GM12878 (cell line): Measurements from ENCODE around the gene TEKT2. TPM values are rescaled to one million over a fixed set of nuclear protein-coding genes. Genes with fewer than 3 reads are reported as not detected.

Experiments
- ATAC-seq: fragments of 200-7000 bp; cut with Tn5 transposase; 3 replicates; pipeline ENCODE4 v1.9.1; 2020; ENCODE audit warnings: mild to moderate bottlenecking, moderate library complexity
- BruUV-seq: library from RNA; stranded (reverse); fragments of 400-500 nt; replicated peaks from 2 replicates; lab custom pipeline; 2021; lab: Mats Ljungman, UMichigan
- CTCF ChIA-PET: fragments of 300-600 bp; sonication (Branson Sonifier 250); formaldehyde crosslinking; extraction: SDS; loops from one replicate; lab custom pipeline; 2021; ENCODE audit warnings: inconsistent platforms; lab: Yijun Ruan, JAX
- POLR2A ChIA-PET: fragments of 350-600 bp; formaldehyde crosslinking; extraction: SDS; loops from one replicate; lab custom pipeline; 2021; ENCODE audit warnings: inconsistent platforms; lab: Charles Lee
- RAD21 ChIA-PET: fragments of 300-600 bp; sonication (Branson Sonifier 250); formaldehyde crosslinking; loops from one replicate; lab custom pipeline; 2023; ENCODE audit warnings: antibody characterized with exemption; ENCODE audit not compliant: unreplicated experiment; lab: Charles Lee
- SMC1A ChIA-PET: fragments of 300-600 bp; sonication (Branson Sonifier 250); formaldehyde crosslinking; loops from one replicate; lab custom pipeline; 2023; ENCODE audit not compliant: unreplicated experiment, uncharacterized antibody; lab: Charles Lee
- DNase-seq: peaks from one replicate; pipeline ENCODE4 v3.0.0-alpha.2; 2011; ENCODE audit warnings: low read depth, low spot score
- FAIRE-seq: peaks from 3 replicates; lab custom pipeline; 2011; peaks lifted over from hg19 to GRCh38; lab: Jason Lieb, UNC
- H2AFZ ChIP-seq: 2 replicates; pipeline ENCODE4 v1.6.0; 2011; ENCODE audit warnings: low read depth, low read length, control low read depth; ENCODE audit not compliant: control insufficient read depth
- H3K27ac ChIP-seq: 2 replicates; pipeline ENCODE4 v1.5.1; 2011; ENCODE audit warnings: control low read depth; ENCODE audit not compliant: control insufficient read depth, insufficient read depth
- H3K27me3 ChIP-seq, 2 experiments: replicated peaks in 1 of 2; 2 replicates each; pipeline versions ENCODE4 v1.6.0 to v1.6.1; 2011; ENCODE audit warnings: low read length in 1 of 2; ENCODE audit not compliant: control insufficient read depth in 2 of 2, insufficient read depth in 2 of 2
- H3K36me3 ChIP-seq, 2 experiments: 2 replicates each; pipeline ENCODE4 v1.5.1; 2011; ENCODE audit warnings: low read length in 1 of 2; ENCODE audit not compliant: control insufficient read depth in 2 of 2, insufficient read depth in 2 of 2
- H3K4me1 ChIP-seq: 2 replicates; pipeline ENCODE4 v1.6.1; 2011; ENCODE audit warnings: mild to moderate bottlenecking, low read length, moderate library complexity, mixed read lengths; ENCODE audit not compliant: control insufficient read depth, insufficient read depth
- H3K4me2 ChIP-seq: 2 replicates; pipeline ENCODE4 v1.6.0; 2011; ENCODE audit warnings: control low read depth; ENCODE audit not compliant: control insufficient read depth, insufficient read depth
- H3K4me3 ChIP-seq: fragments of 200-600 bp; sonication (generic); 2 replicates; pipeline ENCODE4 v1.5.1; 2016
- H3K79me2 ChIP-seq: 2 replicates; pipeline ENCODE4 v1.6.0; 2011; ENCODE audit warnings: low read length; ENCODE audit not compliant: control insufficient read depth, insufficient read depth
- H3K9ac ChIP-seq: 2 replicates; pipeline ENCODE4 v1.8.0; 2011; ENCODE audit warnings: low read length, control low read depth, mixed read lengths; ENCODE audit not compliant: control insufficient read depth, insufficient read depth
- H3K9me3 ChIP-seq: replicated peaks from 3 replicates; pipeline ENCODE4 v1.5.1; 2011; ENCODE audit warnings: mild to moderate bottlenecking, low read length; ENCODE audit not compliant: control insufficient read depth, insufficient read depth
- H4K20me1 ChIP-seq: 2 replicates; pipeline ENCODE4 v1.6.0; 2011; ENCODE audit not compliant: control insufficient read depth, insufficient read depth
- NR2C2 ChIP-seq: IDR thresholded peaks from 2 replicates; pipeline ENCODE4 v1.6.1; 2011; ENCODE audit warnings: borderline replicate concordance, low read depth; ENCODE audit not compliant: control insufficient read depth, insufficient read length
- ZNF622 ChIP-seq: fragments of 450-650 bp; IDR thresholded peaks from 2 replicates; pipeline ENCODE4 v1.6.1; 2017; ENCODE audit warnings: mild to moderate bottlenecking, inconsistent platforms
- WGBS: methylation state at CpG from one replicate; pipeline ENCODE4 v1.1.6; 2016; ENCODE audit warnings: low lambda C conversion rate; ENCODE audit not compliant: insufficient replicate concordance, insufficient coverage; ENCODE audit errors: missing lambda C conversion rate; 5-methylcytosine and 5-hydroxymethylcytosine counted together
- in situ Hi-C: fragments of 300-500 bp; cut with MboI; formaldehyde crosslinking; loops from 9 replicates; pipeline ENCODE4 v1.14.3; 2018; ENCODE audit warnings: mixed read lengths
- intact Hi-C: fragments of 100-400 bp; cut with micrococcal nuclease; formaldehyde crosslinking; loops from one replicate; pipeline ENCODE4 v1.14.2; 2022; ENCODE audit not compliant: unreplicated experiment
- polyA plus RNA-seq, 11 experiments: library from polyadenylated mRNA; depleted of rRNA in 4 of 11; unstranded in 6 of 11; stranded (reverse) in 5 of 11; fragments of >200 nt; fragmentation: Nextera tagmentation in 4 of 11; fragmentation: Illumina TruSeq in 1 of 11; extraction: Ambion mirVana in 4 of 11; extraction: Trizol in 1 of 11; gene quantifications; 1 replicate in 1 of 11; 2 replicates in 10 of 11; pipeline versions ENCODE4 v1.2.1 to v1.2.3, GENCODE V29; 2011 to 2016; ENCODE audit warnings: inconsistent platforms in 2 of 11, missing spikeins in 2 of 11, low read depth in 1 of 11
- total RNA-seq, 4 experiments: library from RNA; depleted of rRNA in 3 of 4; stranded (reverse); fragments of >200 nt in 3 of 4; fragmentation: Illumina TruSeq in 1 of 4; extraction: Trizol in 1 of 4; gene quantifications; 2 replicates each; pipeline versions ENCODE4 v1.2.1 to v1.2.3, GENCODE V29; 2013 to 2021
- TF ChIP-seq, protein P1 (sequence below): fragments of 450-650 bp; IDR thresholded peaks from 2 replicates; pipeline ENCODE4 v1.6.1; 2017; ENCODE audit warnings: mild to moderate bottlenecking
- TF ChIP-seq, protein P2 (sequence below): fragments of 150-350 bp; IDR thresholded peaks from 2 replicates; pipeline ENCODE4 v1.6.1; 2016; ENCODE audit warnings: low read depth, low read length

Gene TEKT2
- total and polyA plus RNA-seq, 10 of the 15 experiments (the other 5 are each of a cell fraction or from before 2014, with no cell fraction given) = 0.07 to 0.13 TPM; not detected in 8

DNA sequence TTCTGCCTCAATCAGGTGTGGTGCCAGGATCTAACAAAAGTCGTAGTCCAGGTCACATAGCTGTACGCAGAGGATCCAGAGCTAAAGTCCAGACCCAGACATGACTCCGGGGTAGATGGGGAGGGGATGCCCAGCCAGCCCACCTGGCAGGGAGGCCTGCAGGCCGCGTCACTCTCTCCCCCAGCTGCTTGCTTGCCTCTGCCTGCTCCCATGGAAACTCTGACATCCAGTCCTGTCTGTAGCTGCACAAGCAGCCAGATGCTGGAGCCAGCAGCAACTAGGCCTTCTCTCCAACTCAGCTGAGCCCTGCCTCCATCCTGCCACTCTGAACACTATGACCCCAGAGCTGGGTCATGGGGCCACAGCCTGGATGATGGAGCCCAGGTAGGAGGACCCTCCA is 33.0 kb downstream of the TEKT2 start:
- H3K4me1 ChIP-seq = no peaks in the 10 kb centered on the region
- no peak overlapping the region for H2AFZ ChIP-seq
- POLR2A ChIA-PET = no interaction called here
- FAIRE-seq (no peak), ATAC-seq (no peak), DNase-seq (no peak)
- no TSS peak for BruUV-seq
- no peaks in the 10 kb centered on the region for H3K9me3 ChIP-seq
- in situ Hi-C loops (no loop called here), intact Hi-C loops (no loop called here)
- H3K4me2 ChIP-seq = no peak overlapping the region
- RAD21 ChIA-PET = interaction anchor here (0.9 to 1.3 kb wide), 3 partner anchors 14 to 71 kb away, joined by 3 to 4 read pairs (median 3); no protein-coding TSS in a partner anchor
- H3K4me3 ChIP-seq = no peak overlapping the region
- H3K79me2 ChIP-seq = no peaks in the 10 kb centered on the region
- H3K9ac ChIP-seq = no peak overlapping the region
- no peaks in the 10 kb centered on the region for H3K36me3 ChIP-seq
- H4K20me1 ChIP-seq = no peaks in the 10 kb centered on the region
- WGBS = 51% methylated on average over 5 of the region's 5 CpGs
- SMC1A ChIA-PET = interaction anchor here (1.0 kb wide), 1 partner anchor 18 kb away, joined by 3 read pairs; no protein-coding TSS in a partner anchor
- no peaks in the 10 kb centered on the region; a peak in 2 of 4 replicates for H3K27me3 ChIP-seq
- H3K27ac ChIP-seq = no peak overlapping the region
- TF ChIP-seq, protein P1, sequence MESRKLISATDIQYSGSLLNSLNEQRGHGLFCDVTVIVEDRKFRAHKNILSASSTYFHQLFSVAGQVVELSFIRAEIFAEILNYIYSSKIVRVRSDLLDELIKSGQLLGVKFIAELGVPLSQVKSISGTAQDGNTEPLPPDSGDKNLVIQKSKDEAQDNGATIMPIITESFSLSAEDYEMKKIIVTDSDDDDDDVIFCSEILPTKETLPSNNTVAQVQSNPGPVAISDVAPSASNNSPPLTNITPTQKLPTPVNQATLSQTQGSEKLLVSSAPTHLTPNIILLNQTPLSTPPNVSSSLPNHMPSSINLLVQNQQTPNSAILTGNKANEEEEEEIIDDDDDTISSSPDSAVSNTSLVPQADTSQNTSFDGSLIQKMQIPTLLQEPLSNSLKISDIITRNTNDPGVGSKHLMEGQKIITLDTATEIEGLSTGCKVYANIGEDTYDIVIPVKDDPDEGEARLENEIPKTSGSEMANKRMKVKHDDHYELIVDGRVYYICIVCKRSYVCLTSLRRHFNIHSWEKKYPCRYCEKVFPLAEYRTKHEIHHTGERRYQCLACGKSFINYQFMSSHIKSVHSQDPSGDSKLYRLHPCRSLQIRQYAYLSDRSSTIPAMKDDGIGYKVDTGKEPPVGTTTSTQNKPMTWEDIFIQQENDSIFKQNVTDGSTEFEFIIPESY = no peak
- CTCF ChIA-PET = interaction anchor here (1.0 kb wide), 1 partner anchor 18 kb away, joined by 4 read pairs; no protein-coding TSS in a partner anchor

DNA sequence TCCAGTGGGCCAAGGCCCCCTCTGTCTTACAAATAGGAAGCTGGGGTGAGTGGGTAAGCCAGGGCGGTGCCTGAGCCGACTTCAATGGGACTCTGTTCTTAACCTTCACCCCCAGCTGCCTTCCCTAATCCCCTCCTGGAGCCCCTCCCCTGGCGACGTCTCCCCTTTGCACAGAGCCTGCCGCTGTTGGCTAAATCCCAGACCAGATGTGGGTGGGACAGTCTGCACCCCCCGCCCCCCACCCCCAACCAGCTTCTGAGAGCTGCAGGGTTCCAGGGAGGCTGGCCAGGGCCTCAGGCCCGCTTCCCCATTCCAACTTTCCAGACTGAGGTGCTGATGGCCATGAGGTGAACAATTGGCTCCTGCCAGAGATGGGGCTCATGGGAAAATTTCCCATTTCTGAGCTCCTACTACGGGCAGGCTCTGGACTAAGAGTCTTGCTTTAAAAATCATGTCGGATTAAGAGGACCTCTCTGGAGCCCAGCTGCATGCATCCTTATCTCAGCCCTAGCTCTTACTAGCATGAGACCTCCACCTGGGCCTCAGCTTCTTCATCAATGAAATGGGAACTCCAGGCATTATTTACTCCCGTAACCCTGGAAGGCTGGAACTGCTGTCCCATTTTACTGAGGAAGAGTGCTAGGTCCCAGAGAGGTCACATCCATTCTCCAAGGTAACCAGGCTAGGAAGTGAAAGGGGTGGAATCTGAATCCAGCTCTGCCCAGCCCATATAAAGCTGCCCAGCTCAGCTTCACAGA is 34.7 kb downstream of the TEKT2 start:
- intact Hi-C loops = no loop called here
- no TSS peak for BruUV-seq
- in situ Hi-C loops = no loop called here
- DNase-seq (no peak), ATAC-seq (no peak), FAIRE-seq (no peak)
- CTCF ChIA-PET = interaction anchor here (1.3 to 1.9 kb wide), 3 partner anchors 11 to 16 kb away, joined by 3 to 8 read pairs (median 4); no protein-coding TSS in a partner anchor
- Histone ChIP-seq H3K27ac (no peak overlapping the region), H3K9ac (no peak overlapping the region), H4K20me1 (no peaks in the 10 kb centered on the region), H3K4me3 (no peak overlapping the region), H3K36me3 (no peaks in the 10 kb centered on the region), H3K79me2 (no peaks in the 10 kb centered on the region), H3K27me3 (no peaks in the 10 kb centered on the region; a peak in 3 of 4 replicates), H2AFZ (no peak overlapping the region), H3K4me2 (no peak overlapping the region), H3K9me3 (no peaks in the 10 kb centered on the region), H3K4me1 (peaks cover 9% of the 10 kb centered on the region)
- SMC1A ChIA-PET = interaction anchor here (0.6 to 1.2 kb wide), 3 partner anchors 16 to 25 kb away, joined by 3 read pairs; no protein-coding TSS in a partner anchor
- POLR2A ChIA-PET = no interaction called here
- TF ChIP-seq ZNF622 (no peak), NR2C2 (no peak)
- TF ChIP-seq, protein P2, sequence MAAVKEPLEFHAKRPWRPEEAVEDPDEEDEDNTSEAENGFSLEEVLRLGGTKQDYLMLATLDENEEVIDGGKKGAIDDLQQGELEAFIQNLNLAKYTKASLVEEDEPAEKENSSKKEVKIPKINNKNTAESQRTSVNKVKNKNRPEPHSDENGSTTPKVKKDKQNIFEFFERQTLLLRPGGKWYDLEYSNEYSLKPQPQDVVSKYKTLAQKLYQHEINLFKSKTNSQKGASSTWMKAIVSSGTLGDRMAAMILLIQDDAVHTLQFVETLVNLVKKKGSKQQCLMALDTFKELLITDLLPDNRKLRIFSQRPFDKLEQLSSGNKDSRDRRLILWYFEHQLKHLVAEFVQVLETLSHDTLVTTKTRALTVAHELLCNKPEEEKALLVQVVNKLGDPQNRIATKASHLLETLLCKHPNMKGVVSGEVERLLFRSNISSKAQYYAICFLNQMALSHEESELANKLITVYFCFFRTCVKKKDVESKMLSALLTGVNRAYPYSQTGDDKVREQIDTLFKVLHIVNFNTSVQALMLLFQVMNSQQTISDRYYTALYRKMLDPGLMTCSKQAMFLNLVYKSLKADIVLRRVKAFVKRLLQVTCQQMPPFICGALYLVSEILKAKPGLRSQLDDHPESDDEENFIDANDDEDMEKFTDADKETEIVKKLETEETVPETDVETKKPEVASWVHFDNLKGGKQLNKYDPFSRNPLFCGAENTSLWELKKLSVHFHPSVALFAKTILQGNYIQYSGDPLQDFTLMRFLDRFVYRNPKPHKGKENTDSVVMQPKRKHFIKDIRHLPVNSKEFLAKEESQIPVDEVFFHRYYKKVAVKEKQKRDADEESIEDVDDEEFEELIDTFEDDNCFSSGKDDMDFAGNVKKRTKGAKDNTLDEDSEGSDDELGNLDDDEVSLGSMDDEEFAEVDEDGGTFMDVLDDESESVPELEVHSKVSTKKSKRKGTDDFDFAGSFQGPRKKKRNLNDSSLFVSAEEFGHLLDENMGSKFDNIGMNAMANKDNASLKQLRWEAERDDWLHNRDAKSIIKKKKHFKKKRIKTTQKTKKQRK = no peak
- WGBS = 27% methylated on average over 10 of the region's 10 CpGs
- RAD21 ChIA-PET = interaction anchor here (0.6 to 1.0 kb wide), 3 partner anchors 17 to 166 kb away, joined by 3 read pairs; no protein-coding TSS in a partner anchor
